Measurements from ENCODE around the gene CCT6A.
"Not testable (repeated sequence)": the region's sequence is repeated elsewhere in the genome, so short reads cannot be mapped to it uniquely, and the experiment has no call there.

Gene CCT6A, protein sequence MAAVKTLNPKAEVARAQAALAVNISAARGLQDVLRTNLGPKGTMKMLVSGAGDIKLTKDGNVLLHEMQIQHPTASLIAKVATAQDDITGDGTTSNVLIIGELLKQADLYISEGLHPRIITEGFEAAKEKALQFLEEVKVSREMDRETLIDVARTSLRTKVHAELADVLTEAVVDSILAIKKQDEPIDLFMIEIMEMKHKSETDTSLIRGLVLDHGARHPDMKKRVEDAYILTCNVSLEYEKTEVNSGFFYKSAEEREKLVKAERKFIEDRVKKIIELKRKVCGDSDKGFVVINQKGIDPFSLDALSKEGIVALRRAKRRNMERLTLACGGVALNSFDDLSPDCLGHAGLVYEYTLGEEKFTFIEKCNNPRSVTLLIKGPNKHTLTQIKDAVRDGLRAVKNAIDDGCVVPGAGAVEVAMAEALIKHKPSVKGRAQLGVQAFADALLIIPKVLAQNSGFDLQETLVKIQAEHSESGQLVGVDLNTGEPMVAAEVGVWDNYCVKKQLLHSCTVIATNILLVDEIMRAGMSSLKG

GRCh38 chr7:56051339-56052191, at the start of gene CCT6A, which contains the start of gene PSPH:
Gene CCT6A (plus strand): TSS chr7:56051765. CDS start chr7:56051849, 84 bp downstream.
Gene PSPH (minus strand): TSS chr7:56051444. CDS start chr7:56021212, 30,232 bp downstream.
- DNase-seq (ENCODE audit: extremely low read depth, low read depth) = peak; percentile 96
- TF ChIP-seq, protein P1, sequence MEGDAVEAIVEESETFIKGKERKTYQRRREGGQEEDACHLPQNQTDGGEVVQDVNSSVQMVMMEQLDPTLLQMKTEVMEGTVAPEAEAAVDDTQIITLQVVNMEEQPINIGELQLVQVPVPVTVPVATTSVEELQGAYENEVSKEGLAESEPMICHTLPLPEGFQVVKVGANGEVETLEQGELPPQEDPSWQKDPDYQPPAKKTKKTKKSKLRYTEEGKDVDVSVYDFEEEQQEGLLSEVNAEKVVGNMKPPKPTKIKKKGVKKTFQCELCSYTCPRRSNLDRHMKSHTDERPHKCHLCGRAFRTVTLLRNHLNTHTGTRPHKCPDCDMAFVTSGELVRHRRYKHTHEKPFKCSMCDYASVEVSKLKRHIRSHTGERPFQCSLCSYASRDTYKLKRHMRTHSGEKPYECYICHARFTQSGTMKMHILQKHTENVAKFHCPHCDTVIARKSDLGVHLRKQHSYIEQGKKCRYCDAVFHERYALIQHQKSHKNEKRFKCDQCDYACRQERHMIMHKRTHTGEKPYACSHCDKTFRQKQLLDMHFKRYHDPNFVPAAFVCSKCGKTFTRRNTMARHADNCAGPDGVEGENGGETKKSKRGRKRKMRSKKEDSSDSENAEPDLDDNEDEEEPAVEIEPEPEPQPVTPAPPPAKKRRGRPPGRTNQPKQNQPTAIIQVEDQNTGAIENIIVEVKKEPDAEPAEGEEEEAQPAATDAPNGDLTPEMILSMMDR (IDR thresholded peaks at IDR 0.05; ENCODE audit: low read depth, low read length) = no peak

DNA sequence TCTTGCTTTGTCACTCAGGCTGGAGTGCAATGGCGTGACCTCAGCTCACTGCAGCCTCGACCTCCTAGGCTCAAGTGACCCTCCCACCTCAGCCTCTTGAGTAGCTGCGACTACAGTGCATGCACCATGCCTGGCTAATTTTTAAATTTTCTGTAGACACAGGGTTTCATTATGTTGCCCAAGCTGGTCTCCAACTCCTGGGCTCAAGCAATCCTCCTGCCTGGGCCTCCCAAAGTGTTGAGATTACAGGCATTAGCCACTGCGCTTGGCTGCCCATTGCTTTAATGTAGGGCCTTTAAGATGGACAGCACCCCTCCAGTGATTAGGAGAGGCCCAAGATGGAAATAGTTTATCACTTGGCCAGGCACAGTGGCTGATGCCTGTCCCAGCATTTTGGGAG, 47.8 kb upstream of the CCT6A start:
- TF ChIP-seq, protein P1 (IDR thresholded peaks at IDR 0.05; ENCODE audit: low read depth, low read length) = no peak
- DNase-seq (ENCODE audit: extremely low read depth, low read depth) = no peak

DNA sequence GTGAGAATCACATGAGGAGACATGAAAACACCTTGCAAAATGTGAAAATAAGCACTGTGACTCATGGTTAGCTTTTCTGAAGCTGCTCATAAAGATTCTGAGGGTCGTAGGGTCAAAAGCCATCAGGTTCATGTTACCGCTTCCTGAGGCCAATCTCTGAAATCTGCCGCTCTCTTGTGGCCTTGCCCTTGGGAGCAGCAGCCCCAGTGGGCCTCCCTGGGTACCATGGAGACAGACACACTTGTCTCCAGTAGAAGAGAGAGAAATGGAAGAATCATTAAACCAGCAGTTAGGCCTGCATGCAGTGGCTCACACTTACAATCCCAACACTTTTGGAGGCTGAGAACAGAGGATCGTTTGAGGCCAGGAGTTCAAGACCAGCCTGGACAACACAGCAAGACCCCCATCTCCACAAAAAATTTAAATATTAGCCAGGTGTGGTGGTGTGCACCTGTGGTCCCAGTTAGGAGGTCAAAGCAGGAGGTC, 44.4 kb upstream of the CCT6A start:
- TF ChIP-seq, protein P1 (IDR thresholded peaks at IDR 0.05; ENCODE audit: low read depth, low read length) = no peak
- no peak for DNase-seq (ENCODE audit: extremely low read depth, low read depth)

GRCh38 chr7:56007891-56008290, 43.7 kb upstream of the CCT6A start:
- no peak for DNase-seq (ENCODE audit: extremely low read depth, low read depth)
- TF ChIP-seq, protein P1 (IDR thresholded peaks at IDR 0.05; ENCODE audit: low read depth, low read length) = no peak

- DNase-seq (ENCODE audit: extremely low read depth, low read depth) = no peak
- TF ChIP-seq, protein P1 (IDR thresholded peaks at IDR 0.05; ENCODE audit: low read depth, low read length) = no peak
Measured at GRCh38 chr7:56009695-56010094, 41.9 kb upstream of the CCT6A start.

GRCh38 chr7:56017015-56017414, 34.5 kb upstream of the CCT6A start:
- not testable (repeated sequence) for DNase-seq (ENCODE audit: extremely low read depth, low read depth)

DNA sequence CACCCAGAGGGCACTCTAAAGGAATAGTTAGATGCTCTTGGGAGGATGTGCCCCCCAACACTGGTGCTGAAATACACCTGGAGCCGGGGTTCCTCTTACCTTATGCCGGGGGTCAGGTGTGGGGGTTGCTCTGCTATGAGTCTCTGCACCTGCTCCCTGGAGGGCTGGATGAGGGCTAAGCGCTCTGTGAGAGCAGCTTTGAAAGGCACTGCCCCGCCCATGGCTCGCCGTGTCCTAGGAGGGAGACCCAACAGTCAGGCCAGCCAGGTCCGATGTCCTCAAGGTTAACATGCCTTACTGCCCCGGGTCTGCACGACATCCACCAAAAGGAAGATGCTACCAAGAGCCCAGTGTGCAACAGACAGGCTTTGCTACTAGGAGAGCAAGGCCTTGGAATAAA, 32.1 kb upstream of the CCT6A start:
- TF ChIP-seq, protein P1 (IDR thresholded peaks at IDR 0.05; ENCODE audit: low read depth, low read length) = no peak
- no peak for DNase-seq (ENCODE audit: extremely low read depth, low read depth)
